DMS153 treated with DMSO at 0.1 percent for 48 hours (cell line): ENCODE measurements around the gene SIX1.
A peak's percentile ranks its signal among the peaks of the same experiment; 100 is the strongest.

Experiments used
- DNase-seq: peaks from one replicate; lab custom pipeline; 2025; ENCODE audit not compliant: unreplicated experiment; lab: John Stamatoyannopoulos, UW

Gene SIX1

DNA sequence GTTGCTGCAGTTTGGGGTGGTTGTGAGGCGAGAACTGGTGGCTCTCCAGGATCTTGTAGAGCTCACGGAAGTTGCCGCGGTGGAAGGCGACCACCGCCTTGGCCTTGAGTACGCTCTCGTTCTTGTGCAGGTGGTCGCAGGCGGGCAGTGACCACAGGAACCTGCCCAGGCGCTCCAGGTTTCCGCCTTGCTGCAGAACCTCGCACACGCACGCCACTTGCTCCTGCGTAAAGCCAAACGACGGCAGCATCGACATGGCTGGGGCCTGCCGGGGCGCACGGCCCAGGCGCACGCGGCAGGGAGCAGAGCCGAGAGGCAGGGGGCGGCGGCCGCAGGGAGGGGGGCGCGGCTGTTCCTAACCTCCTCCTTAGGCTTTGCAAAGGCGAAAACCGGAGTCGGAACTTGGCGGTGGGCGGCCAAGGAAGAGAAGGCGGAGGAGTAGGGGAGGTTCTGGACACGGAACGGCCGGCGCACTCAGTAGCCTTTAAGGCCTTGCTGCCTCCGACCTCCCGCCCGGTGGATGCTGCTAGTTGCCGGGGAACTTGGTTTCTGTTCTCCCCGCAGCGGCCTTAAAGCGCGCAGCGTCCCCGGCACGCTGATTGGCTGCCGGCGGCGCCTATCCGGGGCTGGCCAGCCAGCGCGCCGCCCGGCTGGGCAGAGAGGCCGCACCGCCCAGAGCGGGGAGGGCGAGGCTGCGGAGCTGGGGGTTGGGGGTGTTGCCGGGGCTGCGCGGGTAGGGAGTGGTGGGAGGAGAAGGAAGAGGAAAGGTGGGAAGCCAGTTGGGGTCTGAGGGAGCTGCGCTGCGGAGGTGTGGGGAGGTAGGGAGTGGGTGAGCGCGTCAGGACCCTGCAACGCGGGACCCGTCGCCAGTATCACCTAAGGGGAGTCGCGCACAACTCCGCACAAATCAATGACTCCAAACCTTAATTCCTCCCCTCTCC, at the start of gene SIX1:
Gene SIX1, minus strand, starts transcription at position 544 of the 941 bp plus-strand sequence. Its CDS starts 288 bp downstream, at position 256.
- DNase-seq, result peak; percentile 80

DNA sequence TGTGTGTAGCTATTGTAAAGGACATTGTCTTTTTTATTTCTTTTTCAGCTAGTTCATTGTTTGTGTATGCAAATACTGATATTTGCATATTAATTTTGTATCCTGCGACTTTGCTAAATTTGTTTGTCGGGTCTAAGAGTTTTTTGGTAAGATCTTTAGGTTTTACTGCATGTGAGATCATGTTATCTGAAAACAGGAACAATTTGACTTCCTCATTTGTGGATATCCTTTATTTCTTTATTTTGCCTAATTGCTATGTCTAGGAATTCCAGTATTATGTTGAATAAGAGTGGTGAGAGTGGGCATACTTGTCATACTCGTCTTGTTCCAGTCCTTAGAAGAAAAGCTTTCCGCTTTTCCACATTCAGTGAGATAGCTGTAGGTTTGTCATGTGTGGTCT, 46.0 kb upstream of the SIX1 start:
- no peak for DNase-seq

- DNase-seq, result no peak
These were observed 42.3 kb upstream of the SIX1 start for GRCh38 chr14:60691383-60692113.

GRCh38 chr14:60686865-60687264, 37.6 kb upstream of the SIX1 start:
- DNase-seq, result no peak

DNA sequence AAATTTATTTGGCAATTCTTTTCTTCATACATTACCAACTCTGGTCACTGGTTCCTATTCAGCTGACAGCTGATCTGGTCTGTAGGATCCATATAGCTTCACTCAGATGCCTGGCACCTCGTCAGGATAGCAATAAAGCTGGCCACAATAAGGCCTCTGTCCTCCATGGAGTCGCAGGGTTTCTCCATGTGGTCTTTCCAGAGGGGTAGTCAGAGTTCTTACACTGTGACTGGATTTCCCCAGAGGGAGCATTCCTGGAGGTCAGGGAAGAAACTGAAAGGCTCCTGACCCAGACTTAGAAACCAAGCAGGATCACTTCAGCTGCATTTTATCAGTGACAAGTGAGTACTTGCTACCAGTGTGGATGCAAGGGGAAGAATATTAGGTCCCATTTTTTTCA, 34.9 kb upstream of the SIX1 start:
- no peak for DNase-seq

GRCh38 chr14:60681271-60681670, 32.0 kb upstream of the SIX1 start:
- DNase-seq, result no peak

- no peak for DNase-seq
These were observed 31.2 kb upstream of the SIX1 start for GRCh38 chr14:60680511-60680910.

DNA sequence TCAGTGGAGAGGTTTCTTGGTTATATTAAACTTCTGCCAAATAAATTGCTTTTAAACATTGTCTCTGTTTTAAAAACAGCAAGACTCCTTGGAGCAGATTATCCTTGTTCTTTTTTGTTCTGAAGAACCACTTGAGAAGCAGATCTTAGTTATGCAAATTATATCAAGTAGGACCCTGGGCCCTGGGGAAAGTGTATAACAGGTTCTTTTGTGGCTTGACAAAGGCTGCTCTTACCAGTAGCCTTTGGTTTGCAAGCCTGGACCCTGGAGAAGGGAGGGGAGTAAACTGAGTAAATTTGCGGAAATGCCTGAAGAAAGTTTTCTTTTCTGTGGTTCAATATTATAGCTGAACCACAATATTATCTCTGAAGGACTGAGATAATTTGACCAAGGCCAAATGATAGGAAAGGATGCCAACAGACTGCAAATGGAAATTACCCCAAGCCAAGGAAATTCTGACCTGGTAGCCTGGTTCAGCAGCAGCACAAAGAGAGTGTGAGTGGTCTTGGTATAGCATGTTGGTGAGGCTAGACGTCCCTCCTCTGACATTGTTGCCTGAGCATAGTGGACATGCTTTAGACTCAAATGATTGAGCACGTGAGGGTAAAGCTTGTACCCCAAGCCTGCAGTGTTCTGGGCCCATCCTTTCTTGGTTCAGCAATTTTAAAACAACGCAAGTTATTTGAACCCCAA, 30.4 kb upstream of the SIX1 start:
- DNase-seq, result no peak

DNA sequence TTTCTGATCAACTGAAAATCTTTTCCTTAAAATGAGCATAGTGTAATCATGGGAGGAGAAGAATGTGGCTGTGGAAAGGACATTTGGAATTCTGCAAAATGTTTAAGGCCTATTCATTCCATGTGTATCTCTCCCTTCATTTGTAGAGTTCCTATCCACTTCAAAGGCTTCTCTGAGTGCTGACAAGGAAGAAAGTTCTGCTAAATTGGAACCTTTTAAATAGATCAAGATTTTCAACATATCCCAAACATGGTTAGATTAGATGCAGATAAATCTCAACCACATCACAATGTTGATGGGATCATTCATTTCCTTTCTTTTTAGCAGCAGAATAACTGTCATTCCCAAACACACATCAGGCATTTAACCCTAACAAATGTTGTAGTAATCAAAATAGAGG, 28.4 kb upstream of the SIX1 start:
- DNase-seq, result no peak

DNA sequence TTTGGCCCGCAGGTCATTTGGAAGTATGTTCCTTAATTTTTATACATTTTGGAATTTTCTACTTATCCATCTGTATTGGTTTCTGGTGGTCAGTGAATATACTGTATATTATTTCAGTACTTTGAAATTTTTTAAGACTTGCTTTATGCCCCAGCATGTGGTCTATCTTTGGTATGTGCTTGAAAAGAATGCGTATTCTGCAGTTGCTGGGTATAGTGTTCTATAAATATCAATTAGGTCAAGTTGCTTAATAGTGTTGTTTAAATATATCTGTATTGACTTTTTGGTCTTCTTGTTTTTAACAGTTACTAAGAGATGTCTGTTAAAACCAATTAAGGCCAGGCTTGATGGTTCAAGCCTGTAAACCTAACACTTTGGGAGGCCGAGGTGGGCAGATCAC, 21.7 kb upstream of the SIX1 start:
- no peak for DNase-seq

GRCh38 chr14:60668431-60669112, 19.3 kb upstream of the SIX1 start:
- DNase-seq, result no peak

GRCh38 chr14:60665177-60665550, 15.9 kb upstream of the SIX1 start:
- peak; percentile 63 for DNase-seq

GRCh38 chr14:60662982-60663381, 13.7 kb upstream of the SIX1 start:
- no peak for DNase-seq

DNA sequence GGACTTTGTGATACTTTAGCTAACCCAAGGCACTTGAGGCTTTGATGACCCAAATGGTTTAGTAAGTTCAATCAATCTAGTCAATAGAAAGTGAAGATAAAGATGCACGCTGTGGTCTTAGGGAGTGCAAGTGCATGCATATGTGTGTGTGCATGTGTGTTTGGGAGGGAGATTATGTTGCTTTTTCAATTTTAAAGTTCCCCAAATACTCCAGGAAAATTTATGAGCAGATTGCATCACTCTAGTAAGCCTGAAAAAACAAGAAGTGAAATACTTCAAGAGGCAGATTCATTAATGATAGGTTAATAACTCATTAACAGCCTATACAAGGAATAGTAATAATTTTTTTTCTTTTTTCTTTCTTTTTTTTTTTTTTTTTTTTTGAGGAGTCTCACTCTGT, 12.4 kb upstream of the SIX1 start:
- DNase-seq, result no peak

DNA sequence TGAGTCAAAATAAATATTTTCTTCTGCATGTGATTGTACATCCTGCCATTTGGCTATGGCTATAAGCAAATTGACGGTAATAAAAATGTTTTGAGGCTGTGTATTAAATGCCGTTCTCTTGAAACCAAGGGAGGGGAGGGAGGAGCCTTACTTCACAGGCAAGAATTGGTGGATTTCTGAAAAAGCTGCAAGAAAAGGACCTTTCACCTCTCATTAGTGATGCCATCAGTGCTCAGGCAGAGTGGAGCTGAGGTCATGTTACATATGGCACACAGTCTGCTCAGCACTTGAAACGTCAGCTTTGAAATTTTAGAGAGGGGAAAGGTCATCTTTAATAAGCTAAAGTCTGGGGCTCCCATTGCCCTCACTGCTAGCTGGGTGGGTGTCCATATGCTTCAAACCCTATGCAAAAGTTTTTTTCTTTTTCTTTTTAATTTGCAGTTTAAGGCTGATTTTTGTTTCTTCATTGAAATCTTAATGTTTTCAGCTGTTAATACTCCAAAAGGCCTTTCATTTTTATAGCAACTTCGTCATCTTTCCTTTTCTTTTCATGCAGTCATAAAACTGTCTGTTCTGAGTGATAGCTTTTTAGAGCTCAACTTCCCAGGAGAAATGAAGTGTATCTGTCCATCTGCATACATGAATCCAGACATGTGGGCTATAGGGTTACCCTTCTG, 9.8 kb upstream of the SIX1 start:
- peak; percentile 72 for DNase-seq

GRCh38 chr14:60658211-60658690, 9.0 kb upstream of the SIX1 start:
- DNase-seq, result no peak

- DNase-seq, result no peak
These were observed 8.4 kb upstream of the SIX1 start for GRCh38 chr14:60657456-60658210.

- DNase-seq, result peak; percentile 78
These were observed 7.6 kb upstream of the SIX1 start for GRCh38 chr14:60656686-60657455.
